OCI-LY3 (cell line): ENCODE measurements around the gene IGFLR1.

Experiments used
- EZH2phosphoT487 ChIP-seq: fragments of 200-600 bp; shearing (Covaris generic); IDR thresholded peaks from 2 replicates; pipeline ENCODE4 v1.6.1; 2018; ENCODE audit warnings: antibody characterized with exemption, mixed run types, low read depth
- TF ChIP-seq, protein P1 (sequence below): fragments of 200-600, 300-600 bp; sonication (generic); IDR thresholded peaks from 2 replicates; pipeline ENCODE4 v1.5.1; 2014; ENCODE audit warnings: antibody characterized with exemption, low read length, low read depth

DNA sequence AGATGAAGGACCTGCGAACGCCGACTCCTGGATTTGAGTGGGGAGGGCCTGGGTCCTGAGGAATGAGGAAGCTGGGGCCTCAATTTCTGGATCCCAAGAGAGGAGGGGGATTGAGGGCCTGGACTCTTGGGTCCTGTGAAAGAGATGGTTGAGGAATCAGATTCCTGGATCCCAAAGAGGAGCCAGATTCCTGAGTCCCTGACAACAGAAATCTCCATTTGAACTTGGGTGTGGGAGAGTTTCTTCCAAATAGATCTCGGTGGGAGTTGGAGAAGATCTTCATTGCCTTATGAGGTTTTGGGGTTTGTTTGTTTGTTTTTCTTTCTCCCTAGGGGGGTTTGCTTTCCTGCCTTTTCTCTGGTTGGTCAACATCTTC lies 3.8 kb upstream of the IGFLR1 start:
- TF ChIP-seq, protein P1, sequence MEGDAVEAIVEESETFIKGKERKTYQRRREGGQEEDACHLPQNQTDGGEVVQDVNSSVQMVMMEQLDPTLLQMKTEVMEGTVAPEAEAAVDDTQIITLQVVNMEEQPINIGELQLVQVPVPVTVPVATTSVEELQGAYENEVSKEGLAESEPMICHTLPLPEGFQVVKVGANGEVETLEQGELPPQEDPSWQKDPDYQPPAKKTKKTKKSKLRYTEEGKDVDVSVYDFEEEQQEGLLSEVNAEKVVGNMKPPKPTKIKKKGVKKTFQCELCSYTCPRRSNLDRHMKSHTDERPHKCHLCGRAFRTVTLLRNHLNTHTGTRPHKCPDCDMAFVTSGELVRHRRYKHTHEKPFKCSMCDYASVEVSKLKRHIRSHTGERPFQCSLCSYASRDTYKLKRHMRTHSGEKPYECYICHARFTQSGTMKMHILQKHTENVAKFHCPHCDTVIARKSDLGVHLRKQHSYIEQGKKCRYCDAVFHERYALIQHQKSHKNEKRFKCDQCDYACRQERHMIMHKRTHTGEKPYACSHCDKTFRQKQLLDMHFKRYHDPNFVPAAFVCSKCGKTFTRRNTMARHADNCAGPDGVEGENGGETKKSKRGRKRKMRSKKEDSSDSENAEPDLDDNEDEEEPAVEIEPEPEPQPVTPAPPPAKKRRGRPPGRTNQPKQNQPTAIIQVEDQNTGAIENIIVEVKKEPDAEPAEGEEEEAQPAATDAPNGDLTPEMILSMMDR, result no peak
- no peak for TF ChIP-seq EZH2phosphoT487
